GM21786 (cell line): ENCODE measurements around the gene PLAAT4.
"Not testable (repeated sequence)": the region's sequence is repeated elsewhere in the genome, so short reads cannot be mapped to it uniquely, and the experiment has no call there.

Experiments
- ATAC-seq: cut with Tn5 transposase; IDR thresholded peaks from one replicate; pipeline ENCODE4 v1.9.1; 2021; ENCODE audit not compliant: unreplicated experiment

The PLAAT4 gene

DNA sequence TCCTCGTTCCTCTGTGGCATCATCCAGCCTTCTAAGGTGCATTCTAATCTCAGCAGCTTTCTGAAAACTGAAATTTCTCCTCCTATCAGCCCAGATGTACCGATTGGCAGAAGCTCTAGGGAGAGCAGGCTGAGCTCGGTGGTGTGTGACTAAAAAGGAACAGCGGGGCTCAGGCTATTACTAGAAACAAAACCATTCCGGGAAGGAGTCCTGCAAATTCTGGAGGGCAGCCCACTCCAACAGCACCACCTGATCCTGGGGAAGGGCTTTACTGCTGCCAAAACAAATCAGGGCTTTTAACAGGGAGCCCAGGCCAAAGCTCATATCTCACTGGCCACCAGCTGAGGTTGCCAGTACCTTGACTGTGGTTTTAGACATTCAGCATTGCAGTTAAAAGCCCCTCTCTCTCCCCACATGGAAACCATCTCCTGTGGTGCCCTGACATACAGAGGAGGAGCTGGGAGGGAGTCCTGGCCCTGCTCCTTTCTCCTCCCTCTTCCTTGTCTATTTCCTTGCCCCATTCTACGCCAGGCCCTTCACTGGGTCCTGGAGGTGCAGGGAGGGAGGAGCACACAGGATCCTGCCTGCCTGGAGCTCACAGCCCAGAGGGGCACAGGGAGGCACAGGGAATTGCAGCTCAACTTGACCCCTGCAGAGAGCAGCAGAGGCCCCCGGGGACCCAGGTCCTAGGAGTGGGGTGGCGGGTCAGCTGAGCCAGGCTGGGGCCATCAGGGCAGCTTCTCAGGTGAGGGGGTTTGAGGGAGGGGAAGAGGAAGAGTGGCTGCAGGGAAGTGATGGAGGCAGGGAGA, 889 bp downstream of the PLAAT4 start:
- ATAC-seq, result no peak

DNA sequence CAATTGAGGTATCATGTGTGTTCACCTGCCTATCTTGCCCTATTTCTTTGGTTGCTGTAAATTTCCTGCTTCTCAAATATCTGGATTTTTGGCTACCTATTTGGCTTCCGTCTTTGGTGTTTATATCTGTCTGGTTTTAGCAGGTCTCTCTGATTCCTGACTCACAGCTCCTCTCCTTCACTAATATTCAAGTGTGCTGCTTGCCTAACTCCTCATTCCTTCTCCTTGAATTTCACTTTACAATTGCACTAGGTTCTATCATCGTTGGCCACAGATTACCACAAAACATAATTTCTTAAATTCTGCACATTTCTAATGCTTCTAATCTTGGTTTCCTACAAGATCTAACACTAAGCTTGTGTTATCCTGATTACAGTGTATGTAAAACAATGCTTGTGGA, 5.9 kb downstream of the PLAAT4 start:
- not testable (repeated sequence) for ATAC-seq

DNA sequence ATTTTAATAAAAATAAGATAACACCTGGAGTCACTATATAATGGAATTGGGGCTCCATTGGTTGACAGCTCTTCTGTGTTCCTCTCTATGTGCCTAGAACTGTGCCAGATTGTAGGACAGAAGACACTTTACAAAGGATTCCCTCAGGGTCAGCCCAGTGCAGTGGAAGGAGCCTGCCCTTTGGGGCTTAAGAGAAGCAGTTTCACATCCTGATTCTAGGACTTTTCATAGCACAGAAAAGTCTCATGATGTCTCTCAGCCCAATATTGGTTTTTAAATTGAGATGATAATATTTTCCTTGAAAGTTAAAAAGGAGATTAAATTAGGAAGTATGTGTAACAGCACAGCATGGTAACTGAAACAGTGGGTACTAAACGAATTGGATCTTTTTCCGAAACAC, 7.1 kb downstream of the PLAAT4 start:
- no peak for ATAC-seq

DNA sequence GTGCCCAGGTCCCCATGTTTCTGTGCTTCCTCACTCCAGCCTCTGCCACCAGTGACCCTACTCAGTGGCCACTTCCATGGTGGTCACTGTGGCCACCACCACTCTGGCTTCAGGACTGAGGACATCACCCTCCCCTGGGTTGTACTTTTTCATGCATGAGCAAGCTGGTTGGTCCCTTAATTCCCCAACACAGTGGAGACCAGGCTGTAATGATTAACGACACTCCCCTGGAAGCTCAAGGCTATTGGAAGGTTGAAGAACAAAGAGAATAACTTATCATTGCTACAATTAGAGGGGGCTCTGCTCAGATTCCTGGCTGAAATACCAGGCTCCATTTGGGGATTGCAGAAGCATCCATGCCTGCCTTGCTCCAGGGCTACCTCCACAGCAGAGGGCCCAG, 10.5 kb downstream of the PLAAT4 start:
- no peak for ATAC-seq

DNA sequence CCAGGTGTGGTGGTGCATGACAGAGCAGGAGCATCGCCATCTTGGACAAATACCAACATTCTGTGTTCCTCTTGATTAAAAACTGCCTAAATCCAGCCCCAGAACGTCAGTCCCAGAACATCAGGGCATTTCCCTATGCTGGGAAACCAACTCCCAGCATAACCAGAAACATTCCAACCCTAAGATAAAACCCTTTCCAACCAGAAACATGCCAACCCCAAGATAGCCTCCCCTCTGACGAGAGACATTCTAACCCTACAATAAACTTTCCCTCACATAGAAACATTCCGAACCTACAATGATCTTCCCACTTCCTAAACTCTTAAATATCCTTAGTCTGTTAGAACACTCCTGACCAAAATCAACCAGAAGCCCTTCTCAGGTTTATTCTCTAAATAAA, 11.6 kb downstream of the PLAAT4 start:
- no peak for ATAC-seq

DNA sequence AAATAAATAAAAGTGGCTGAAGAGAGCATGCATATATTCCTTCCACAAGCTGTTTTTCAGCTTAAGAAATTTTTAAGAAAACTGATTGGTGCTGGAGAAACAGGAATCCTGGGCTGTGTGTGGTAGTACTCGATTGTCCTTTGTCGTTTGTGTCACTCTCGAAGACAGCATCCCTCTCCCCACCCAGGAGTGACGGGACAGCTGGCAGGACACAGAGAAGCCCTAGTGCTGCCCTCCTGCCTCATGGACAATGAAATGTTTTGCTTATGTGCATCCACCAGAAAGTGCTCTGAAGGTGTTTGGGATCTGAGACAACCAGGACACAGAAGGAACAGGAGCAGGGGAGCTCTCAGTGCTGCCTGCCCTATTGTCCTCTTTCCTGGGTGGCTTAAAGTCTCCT, 12.8 kb downstream of the PLAAT4 start:
- ATAC-seq, result no peak

DNA sequence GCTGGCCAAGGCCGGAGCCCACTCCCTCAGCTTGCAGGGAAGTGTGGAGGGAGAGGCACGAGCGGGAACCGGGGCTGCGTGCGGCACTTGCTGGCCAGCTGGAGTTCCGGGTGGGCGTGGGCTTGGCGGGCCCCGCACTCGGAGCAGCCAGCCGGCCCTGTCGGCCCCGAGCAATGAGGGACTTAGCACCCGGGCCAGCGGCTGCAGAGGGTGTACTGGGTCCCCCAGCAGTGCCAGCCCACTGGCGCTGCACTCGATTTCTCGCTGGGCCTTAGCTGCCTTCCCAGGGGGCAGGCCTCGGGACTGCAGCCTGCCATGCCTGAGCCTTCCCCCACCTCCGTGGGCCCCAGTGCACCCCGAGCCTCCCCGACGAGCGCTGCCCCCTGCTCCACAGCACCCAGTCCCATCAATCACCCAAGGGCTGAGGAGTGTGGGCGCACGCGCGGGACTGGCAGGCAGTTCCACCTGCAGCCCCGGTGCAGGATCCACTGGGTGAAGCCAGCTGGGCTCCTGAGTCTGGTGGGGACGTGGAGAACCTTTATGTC, 13.6 kb downstream of the PLAAT4 start:
- ATAC-seq, result not testable (repeated sequence)

DNA sequence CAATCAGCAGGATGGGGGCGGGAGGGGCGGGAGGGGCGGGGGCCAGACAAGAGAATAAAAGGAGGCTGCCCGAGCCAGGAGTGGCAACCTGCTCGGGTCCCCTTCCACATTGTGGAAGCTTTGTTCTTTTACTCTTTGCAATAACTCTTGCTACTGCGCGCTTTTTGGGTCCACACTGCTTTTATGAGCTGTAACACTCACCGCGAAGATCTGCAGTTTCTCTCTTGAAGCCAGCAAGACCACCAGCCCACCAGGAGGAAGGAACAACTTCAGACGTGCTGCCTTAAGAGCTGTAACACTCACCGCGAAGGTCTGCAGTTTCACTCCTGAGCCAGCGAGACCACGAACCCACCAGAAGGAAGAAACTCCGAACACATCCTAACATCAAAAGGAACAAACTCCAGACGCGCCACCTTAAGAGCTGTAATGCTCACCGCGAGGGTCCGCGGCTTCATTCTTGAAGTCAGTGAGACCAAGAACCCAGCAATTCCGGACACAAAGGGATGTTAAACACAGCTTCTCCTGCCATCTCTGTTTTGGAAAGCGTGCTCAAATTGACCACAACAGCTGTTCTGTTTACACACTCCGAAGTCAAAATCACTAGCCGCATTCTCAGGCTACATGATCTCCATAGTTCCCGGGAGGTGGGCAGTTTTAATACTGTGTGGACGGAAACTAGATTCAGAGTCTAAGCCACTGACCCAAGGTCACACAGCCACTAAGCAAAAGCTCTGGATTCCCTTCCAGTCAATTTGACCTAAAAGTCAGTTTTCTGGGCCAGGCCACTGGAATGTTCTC, 14.7 kb downstream of the PLAAT4 start:
- no peak for ATAC-seq

DNA sequence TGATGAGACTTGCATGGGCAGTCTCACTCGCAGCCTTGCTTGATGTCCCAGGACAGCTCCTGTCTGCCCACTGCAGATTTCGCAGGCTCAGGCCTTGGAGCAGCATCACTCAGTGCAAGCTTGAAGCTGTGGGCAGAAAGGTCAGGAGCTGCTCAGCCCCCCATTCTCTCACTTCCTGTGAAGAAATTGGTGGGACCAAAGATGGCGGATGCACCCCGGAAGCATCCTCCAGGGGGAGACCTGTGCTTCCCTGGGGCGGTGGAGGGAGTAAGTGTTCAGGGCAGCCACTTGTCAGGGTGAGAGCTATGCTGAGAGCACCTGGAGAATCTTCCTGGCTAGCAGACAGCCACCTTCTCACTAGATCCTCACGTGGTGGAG, 15.3 kb downstream of the PLAAT4 start:
- ATAC-seq, result no peak

DNA sequence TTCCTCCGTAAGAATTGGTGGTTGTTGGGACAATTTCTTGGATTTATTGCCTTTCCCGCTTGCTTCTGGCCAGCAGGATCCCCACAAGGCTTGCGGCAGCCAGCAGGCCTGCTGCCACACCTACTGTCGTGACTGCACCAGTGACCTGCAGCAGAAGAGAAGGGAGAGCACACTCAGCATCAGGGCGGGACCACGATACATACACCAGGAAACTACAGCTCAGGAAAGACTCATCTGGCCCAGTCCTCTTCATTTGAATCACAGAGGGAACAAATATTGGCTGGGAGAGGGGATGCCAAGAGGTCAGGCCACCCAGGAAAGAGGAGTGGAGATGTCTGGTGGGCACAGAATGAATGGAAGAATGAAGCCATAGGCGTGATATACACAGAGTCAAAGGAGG, 16.3 kb downstream of the PLAAT4 start:
- no peak for ATAC-seq

DNA sequence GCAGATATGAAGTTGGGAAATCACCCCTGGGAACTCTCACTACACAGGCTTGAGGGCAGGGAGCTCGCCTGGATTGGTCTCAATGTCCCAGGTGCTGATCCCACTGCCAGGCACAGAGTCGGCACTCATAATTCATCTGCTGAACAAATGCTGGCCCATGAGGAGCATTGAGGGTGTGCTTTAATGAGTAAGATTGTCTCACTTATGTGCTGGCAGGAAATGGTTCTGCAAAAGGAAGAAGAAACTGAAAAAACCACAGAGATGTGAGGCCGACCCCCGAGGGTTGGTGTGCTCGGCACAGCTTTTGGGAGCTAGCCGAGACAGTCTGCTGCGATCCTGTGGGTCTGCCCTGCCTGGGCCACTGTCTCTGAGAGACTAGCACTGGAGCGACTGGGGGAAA, 17.2 kb downstream of the PLAAT4 start:
- ATAC-seq, result peak; percentile 84

DNA sequence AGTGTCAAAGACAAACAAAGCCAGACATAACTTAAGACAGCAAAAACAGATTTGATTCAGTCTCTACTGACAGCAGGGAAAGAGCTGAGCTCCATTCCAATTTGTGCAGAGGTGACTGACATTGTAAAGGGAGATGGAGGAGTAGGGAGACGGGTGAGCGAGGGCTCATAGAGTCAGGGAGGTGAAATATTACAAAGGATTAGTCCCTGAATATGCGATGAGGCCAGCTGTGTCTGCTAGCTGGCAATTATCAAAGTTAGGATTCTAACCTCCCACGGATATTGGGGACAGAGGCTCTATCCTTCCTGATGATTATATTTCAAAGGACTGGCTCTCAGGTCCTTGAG, 18.2 kb downstream of the PLAAT4 start:
- ATAC-seq, result no peak

DNA sequence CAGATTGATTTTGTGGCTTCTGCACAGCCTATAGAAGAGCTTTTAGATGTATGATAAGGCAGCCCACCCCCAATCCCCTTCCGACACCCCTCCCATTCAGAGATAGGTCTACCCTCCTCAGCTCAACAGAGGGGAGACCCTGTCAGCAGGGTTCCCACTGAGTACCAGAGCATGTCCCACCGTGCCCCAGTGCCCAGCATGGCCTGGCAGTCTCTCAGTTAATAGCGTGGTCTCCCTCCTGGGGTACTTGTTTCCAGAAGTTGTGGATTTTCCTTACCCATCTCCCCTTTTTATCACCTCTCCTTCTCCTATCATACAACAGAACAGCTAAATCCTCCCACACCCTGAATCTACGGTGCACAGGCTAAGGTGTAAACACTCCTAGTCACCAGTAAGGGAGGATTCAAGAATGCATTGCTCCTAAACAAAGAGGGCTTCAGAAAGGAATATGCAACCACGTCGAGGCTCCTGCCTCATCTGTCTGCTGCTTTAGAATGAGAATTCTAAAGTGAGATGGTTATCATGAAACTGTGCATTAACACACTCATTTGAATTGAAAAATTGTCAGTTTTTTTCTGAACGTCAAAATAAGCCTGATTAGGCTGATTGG, 19.9 kb downstream of the PLAAT4 start:
- ATAC-seq, result no peak

DNA sequence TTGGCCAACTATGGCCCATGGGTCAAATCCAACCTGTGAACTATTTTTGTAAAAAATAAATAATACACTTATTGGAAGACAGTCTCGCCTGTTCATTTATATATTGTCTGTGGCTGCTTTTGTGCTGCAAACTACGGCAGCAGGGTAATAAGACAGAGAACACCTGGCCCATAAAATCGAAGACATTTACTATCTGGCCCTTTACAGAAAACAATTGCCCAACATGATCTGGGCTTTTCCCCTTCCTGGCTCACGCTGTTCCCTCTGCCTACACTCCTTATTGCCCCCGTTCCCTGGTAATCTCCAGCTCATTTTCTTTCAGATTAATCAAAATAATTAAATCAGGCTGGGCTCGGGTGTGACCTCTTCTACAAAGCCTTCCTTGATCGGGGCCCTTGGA, 21.0 kb downstream of the PLAAT4 start:
- no peak for ATAC-seq

DNA sequence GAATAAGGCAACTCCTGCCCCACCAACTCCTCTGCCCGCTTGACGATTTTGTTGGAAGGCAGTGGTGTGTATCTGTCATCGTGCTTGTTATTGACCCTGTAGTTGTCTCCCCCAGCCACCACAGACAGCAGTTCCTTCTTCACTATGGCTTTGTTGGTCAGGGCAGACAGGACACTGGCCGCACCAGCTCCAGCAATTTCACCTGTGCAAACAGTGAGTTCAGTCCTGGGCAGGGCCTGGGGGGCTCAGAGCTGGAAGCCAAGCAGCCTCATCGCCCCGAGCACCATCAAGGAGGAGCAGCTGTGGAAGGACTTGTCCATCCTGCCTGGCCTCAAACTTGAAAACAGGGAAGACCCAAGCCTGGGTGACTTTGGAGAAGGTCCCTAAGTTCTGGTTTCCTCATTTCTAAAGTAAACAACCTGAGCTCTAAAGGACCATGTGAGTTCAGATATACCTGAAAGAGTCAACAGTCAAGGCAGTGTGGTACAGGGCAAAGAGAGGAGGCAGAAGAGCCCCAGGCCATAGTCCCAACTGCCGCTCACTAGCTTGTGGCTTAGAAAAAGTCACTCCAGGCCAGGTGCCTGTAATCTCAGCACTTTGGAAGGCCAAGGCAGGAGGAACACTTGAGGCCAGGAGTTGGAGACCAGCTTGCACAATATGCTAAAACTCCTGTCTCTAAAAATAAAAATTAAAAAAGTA, 22.0 kb downstream of the PLAAT4 start:
- no peak for ATAC-seq

DNA sequence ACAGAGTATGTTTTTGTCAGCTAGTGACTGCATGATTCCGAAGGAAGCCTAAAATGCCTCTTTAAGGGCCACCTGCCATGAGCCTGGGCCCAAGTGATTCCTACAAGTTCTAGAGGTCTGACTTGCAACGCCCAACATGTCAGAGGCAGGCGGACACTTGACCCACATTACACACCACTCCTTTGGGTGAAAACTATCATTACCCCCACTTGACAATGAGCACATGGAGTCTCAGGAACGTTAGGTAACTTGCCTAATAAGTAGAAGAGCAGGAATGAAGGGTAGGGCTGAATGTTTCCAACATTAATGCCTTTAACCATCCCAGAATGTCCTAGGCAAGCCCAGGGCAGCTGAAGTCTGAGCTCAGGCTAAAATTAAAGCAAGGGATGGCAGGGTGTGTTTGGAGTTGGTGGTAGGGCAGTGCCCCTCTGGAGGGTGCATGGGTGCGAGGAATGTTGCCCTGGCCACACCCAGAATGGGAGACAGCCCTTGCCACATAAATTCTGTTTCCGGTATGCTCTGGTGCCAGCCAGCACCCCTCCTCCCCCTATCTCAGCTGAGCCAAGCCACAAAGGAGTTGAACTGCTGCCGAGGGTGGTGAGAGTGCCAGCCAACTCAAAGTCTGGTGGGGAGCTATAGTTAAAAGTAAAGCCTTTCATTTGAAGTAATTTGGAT, 24.0 kb downstream of the PLAAT4 start:
- ATAC-seq, result no peak

DNA sequence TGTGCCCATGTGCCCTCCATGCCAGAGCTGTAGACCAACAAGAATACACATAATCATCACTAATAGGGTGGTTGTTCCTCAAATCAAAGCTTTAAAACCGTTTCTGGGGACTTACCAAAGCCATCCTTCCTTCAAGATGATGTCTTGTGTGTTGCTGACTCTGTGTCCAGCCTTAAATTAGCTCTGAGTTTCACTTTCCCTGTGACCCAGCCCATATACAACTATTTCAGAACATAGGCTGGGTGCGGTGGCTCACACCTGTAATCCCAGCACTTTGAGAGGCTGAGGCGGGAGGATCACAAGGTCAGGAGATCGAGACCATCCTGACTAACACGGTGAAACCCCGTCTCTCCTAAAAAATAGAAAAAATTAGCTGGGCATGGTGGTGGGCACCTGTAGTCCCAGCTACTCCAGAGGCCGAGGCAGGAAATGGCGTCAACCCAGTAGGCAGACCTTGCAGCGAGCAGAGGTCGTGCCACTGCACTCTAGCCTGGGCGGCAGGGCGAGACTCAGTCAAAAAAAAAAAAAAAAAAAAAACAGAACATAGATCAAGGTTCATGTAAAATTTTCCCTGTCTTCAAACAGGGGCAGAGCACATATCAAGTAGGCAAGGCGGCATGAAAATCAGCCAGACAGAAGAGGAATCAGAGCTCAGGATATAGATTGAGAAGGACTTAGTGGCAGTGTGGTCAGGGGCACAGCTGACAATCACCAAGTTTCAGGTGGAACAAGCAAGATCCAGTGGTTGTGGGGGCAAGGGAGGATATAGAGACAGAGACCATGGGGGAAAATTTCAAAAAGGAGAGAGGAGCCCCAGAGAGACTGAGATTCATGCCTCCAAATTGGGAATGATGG, 26.8 kb downstream of the PLAAT4 start, which contains the start of gene PLAAT2:
TSS of gene PLAAT2 (minus strand) at position 179 of the 855 bp plus-strand sequence. CDS start at position 124, 55 bp downstream.
- no peak for ATAC-seq

DNA sequence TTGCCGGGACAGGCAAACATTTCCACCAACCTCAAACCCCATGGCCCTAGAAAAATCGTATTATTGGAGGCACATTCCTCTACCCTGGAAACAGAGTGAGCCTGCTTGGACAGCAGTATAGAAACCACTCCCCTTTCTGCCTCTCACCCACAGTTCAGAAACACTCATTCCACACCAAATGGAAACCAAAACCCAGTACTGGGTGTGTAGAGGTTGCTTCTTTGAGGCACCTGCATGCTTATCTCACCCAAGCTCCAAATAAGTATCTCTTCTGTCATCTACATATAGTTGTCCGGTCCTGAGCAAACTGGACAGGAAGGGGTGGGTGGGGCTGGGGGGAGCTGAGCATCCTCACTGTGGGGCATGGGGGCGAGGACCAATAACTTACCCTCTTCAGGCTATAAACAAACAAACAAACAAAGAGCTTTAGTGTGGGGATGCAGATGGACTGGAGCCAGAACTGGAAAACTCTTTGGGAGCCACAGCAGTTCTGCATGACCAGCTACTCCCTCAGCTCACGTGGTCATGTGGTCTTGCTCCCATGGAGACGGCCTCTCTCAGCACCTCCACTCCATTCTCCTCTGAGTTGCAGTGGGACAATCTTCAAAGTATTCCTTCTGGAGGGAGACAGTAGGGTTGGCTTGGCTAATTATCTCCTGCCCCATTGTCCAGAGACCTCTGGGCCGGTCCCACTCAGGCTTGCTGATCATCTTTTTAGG, 27.6 kb downstream of the PLAAT4 start:
- ATAC-seq, result peak; percentile 54

DNA sequence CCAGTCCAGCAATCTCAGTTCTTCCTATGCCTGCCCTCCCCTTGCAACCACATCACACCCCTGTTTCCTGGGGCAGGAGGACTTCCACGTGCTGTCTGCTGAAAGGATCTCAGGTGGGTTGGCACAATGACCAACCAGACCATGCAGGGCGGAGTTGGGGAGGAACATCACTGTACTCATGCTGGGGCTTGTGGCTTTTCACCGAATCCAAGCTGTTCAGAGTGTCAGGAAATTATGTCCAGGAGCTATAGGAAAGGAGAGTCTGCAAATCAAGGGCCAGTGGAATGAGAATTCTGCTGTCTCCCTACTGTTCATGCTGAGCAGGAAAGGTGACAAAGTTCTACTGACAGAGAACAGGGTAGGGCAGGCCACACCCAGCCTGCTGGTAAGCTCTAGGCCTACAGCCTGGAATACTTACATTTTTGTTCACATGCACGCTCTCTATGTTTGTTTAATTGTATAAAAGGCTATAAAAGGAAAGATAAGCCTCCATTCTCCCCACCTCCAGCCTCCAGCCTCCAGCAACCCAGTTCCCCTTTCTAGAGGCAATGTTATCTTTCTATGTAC, 28.3 kb downstream of the PLAAT4 start:
- ATAC-seq, result no peak
